HEK293 (cell line): Measurements from ENCODE around the gene CEND1.

Experiments
- CTCF ChIA-PET: fragments of 350-600 bp; formaldehyde crosslinking; extraction: SDS; loops from one replicate; lab custom pipeline; 2021; ENCODE audit warnings: antibody characterized with exemption; lab: Yijun Ruan, JAX
- POLR2A ChIA-PET: fragments of 300-600 bp; formaldehyde crosslinking; extraction: SDS; loops from one replicate; lab custom pipeline; 2020; ENCODE audit warnings: antibody characterized with exemption, inconsistent platforms; lab: Yijun Ruan, JAX
- H3K27ac ChIP-seq: fragments of 200-500 bp; sonication (Bioruptor generic); 2 replicates; pipeline ENCODE4 v1.5.1; 2014; ENCODE audit warnings: low read depth, low read length, control low read depth, inconsistent platforms; ENCODE audit errors: extremely low read depth
- H3K36me3 ChIP-seq, 2 experiments: fragments of 200-500 bp in 1 of 2; sonication (Bioruptor generic) in 1 of 2; 1 replicate in 1 of 2; 2 replicates in 1 of 2; pipeline ENCODE4 v1.5.1; 2014 to 2017; ENCODE audit warnings: inconsistent platforms in 2 of 2, low read length in 2 of 2; ENCODE audit not compliant: control insufficient read depth in 2 of 2, insufficient read depth in 1 of 2
- H3K4me1 ChIP-seq: fragments of 200-500 bp; sonication (Bioruptor generic); 2 replicates; pipeline ENCODE4 v1.5.1; 2014; ENCODE audit warnings: mild to moderate bottlenecking, low read length, inconsistent platforms; ENCODE audit not compliant: control insufficient read depth, insufficient read depth
- H3K4me3 ChIP-seq: 2 replicates; pipeline ENCODE4 v1.5.1; 2011; ENCODE audit warnings: low read depth, mild to moderate bottlenecking, control low read depth, low read length, moderate library complexity
- H3K9me3 ChIP-seq: fragments of 200-500 bp; sonication (Bioruptor generic); 2 replicates; pipeline ENCODE4 v1.5.1; 2014; ENCODE audit warnings: low read depth, low read length, inconsistent platforms; ENCODE audit not compliant: control insufficient read depth, insufficient read depth
- EGR2 ChIP-seq: fragments of 450-650 bp; formaldehyde crosslinking; IDR thresholded peaks from 2 replicates; pipeline ENCODE4 v1.5.1; 2016; ENCODE audit warnings: low read depth, missing biosample characterization, missing genetic modification characterization
- GLIS2 ChIP-seq: fragments of 450-650 bp; formaldehyde crosslinking; IDR thresholded peaks from 2 replicates; pipeline ENCODE4 v1.5.1; 2016; ENCODE audit warnings: missing biosample characterization, missing genetic modification characterization
- HOXD13 ChIP-seq: sonication (generic); formaldehyde crosslinking; IDR thresholded peaks from 2 replicates; pipeline ENCODE4 v1.8.0; 2022; ENCODE audit warnings: missing genetic modification reagents, borderline replicate concordance
- IKZF3 ChIP-seq: fragments of 450-650 bp; IDR thresholded peaks from 2 replicates; pipeline ENCODE4 v1.5.0; 2018; ENCODE audit warnings: missing biosample characterization, mild to moderate bottlenecking, missing genetic modification characterization, moderate library complexity
- KLF1 ChIP-seq: fragments of 450-650 bp; formaldehyde crosslinking; IDR thresholded peaks from 2 replicates; pipeline ENCODE4 v1.5.1; 2016; ENCODE audit warnings: missing biosample characterization, missing genetic modification characterization
- KLF9 ChIP-seq: fragments of 450-650 bp; formaldehyde crosslinking; IDR thresholded peaks from 2 replicates; pipeline ENCODE4 v1.5.1; 2016; ENCODE audit warnings: missing biosample characterization, missing genetic modification characterization, low read depth
- RBAK ChIP-seq: fragments of 450-650 bp; formaldehyde crosslinking; IDR thresholded peaks from 2 replicates; pipeline ENCODE4 v1.5.1; 2016; ENCODE audit warnings: missing biosample characterization, missing genetic modification characterization
- SP3 ChIP-seq: fragments of 450-650 bp; formaldehyde crosslinking; IDR thresholded peaks from 2 replicates; pipeline ENCODE4 v1.5.1; 2016; ENCODE audit warnings: missing biosample characterization, missing genetic modification characterization
- TCF7L2 ChIP-seq: IDR thresholded peaks from 2 replicates; pipeline ENCODE4 v1.6.1; 2011; ENCODE audit warnings: low read depth, mild to moderate bottlenecking, inconsistent platforms, low read length, moderate library complexity, borderline replicate concordance
- ZFHX2 ChIP-seq: fragments of 450-650 bp; formaldehyde crosslinking; conservative IDR thresholded peaks from 2 replicates; pipeline ENCODE4 v1.5.1; 2016; ENCODE audit warnings: missing biosample characterization, missing genetic modification characterization
- ZFP37 ChIP-seq: fragments of 450-650 bp; formaldehyde crosslinking; IDR thresholded peaks from 2 replicates; pipeline ENCODE4 v1.5.1; 2016; ENCODE audit warnings: missing biosample characterization, missing genetic modification characterization
- ZIC2 ChIP-seq: fragments of 450-650 bp; formaldehyde crosslinking; IDR thresholded peaks from 2 replicates; pipeline ENCODE4 v1.5.1; 2016; ENCODE audit warnings: missing biosample characterization, missing genetic modification characterization
- ZNF157 ChIP-seq: fragments of 450-650 bp; formaldehyde crosslinking; IDR thresholded peaks from 2 replicates; pipeline ENCODE4 v1.5.1; 2016; ENCODE audit warnings: missing biosample characterization, missing genetic modification characterization
- ZNF169 ChIP-seq: fragments of 450-650 bp; formaldehyde crosslinking; IDR thresholded peaks from 2 replicates; pipeline ENCODE4 v1.5.1; 2016; ENCODE audit warnings: missing biosample characterization, missing genetic modification characterization
- ZNF354C ChIP-seq: fragments of 450-650 bp; formaldehyde crosslinking; IDR thresholded peaks from 2 replicates; pipeline ENCODE4 v1.5.1; 2016; ENCODE audit warnings: missing biosample characterization, missing genetic modification characterization, low read depth, borderline replicate concordance
- ZNF404 ChIP-seq: fragments of 450-650 bp; formaldehyde crosslinking; IDR thresholded peaks from 2 replicates; pipeline ENCODE4 v1.5.1; 2017; ENCODE audit warnings: missing biosample characterization, missing genetic modification characterization
- ZNF704 ChIP-seq: fragments of 450-650 bp; formaldehyde crosslinking; IDR thresholded peaks from 2 replicates; pipeline ENCODE4 v1.5.1; 2016; ENCODE audit warnings: missing biosample characterization, missing genetic modification characterization
- ZNF76 ChIP-seq: fragments of 450-650 bp; formaldehyde crosslinking; IDR thresholded peaks from 2 replicates; pipeline ENCODE4; 2016; ENCODE audit warnings: low read depth, missing biosample characterization, missing genetic modification characterization, borderline replicate concordance
- TF ChIP-seq, protein P1 (sequence below): fragments of 450-650 bp; formaldehyde crosslinking; IDR thresholded peaks from 2 replicates; pipeline ENCODE4 v1.5.1; 2017; ENCODE audit warnings: missing biosample characterization, missing genetic modification characterization
- TF ChIP-seq, protein P2 (sequence below): fragments of 450-650 bp; formaldehyde crosslinking; IDR thresholded peaks from 2 replicates; pipeline ENCODE4 v1.5.1; 2016; ENCODE audit warnings: missing biosample characterization, missing genetic modification characterization
- TF ChIP-seq, protein P3 (sequence below): fragments of 450-650 bp; formaldehyde crosslinking; IDR thresholded peaks from 2 replicates; pipeline ENCODE4 v1.5.1; 2016; ENCODE audit warnings: missing biosample characterization, missing genetic modification characterization

Gene CEND1

GRCh38 chr11:773425-773824 lies 16.5 kb downstream of the CEND1 start:
- TF ChIP-seq ZNF404 (tag by site-specific recombination), result no peak
- peak; percentile 25; the same call in 1 of the 2 replicates for TF ChIP-seq GLIS2 (tag by site-specific recombination)
- H3K4me3 ChIP-seq, result no peak overlapping the region
- H3K9me3 ChIP-seq, result no peaks in the 10 kb centered on the region
- no peak overlapping the region for H3K27ac ChIP-seq
- peaks cover 0 to 56% of the 10 kb centered on the region in 2 experiments; a peak in 2 of 3 replicates for H3K36me3 ChIP-seq
- ChIA-PET POLR2A (interaction anchor here (1.1 kb wide), 1 partner anchor 25 kb away, joined by 4 read pairs; no protein-coding TSS in a partner anchor), CTCF (interaction anchor here (0.7 to 1.0 kb wide), 2 partner anchors 9 to 46 kb away, joined by 3 read pairs; no protein-coding TSS in a partner anchor)
- no peaks in the 10 kb centered on the region; the same call in 1 of the 2 replicates for H3K4me1 ChIP-seq

GRCh38 chr11:772429-773390 lies 17.2 kb downstream of the CEND1 start:
- POLR2A ChIA-PET, result interaction anchor here (1.1 kb wide), 1 partner anchor 25 kb away, joined by 4 read pairs; no protein-coding TSS in a partner anchor

GRCh38 chr11:771617-772204 lies 18.2 kb downstream of the CEND1 start:
- Histone ChIP-seq H3K4me1 (no peaks in the 10 kb centered on the region; the same call in 1 of the 2 replicates), H3K4me3 (no peak overlapping the region), H3K36me3 (peaks cover 0 to 63% of the 10 kb centered on the region in 2 experiments; a peak in 2 of 3 replicates), H3K27ac (no peak overlapping the region), H3K9me3 (no peaks in the 10 kb centered on the region)
- ChIA-PET POLR2A (no interaction called here), CTCF (no interaction called here)
- peak; percentile 82 for TF ChIP-seq ZFHX2 (tag by site-specific recombination)
- TF ChIP-seq, protein P1, sequence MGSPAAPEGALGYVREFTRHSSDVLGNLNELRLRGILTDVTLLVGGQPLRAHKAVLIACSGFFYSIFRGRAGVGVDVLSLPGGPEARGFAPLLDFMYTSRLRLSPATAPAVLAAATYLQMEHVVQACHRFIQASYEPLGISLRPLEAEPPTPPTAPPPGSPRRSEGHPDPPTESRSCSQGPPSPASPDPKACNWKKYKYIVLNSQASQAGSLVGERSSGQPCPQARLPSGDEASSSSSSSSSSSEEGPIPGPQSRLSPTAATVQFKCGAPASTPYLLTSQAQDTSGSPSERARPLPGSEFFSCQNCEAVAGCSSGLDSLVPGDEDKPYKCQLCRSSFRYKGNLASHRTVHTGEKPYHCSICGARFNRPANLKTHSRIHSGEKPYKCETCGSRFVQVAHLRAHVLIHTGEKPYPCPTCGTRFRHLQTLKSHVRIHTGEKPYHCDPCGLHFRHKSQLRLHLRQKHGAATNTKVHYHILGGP (tag by site-specific recombination), result no peak
- no peak for TF ChIP-seq ZNF354C (tag by site-specific recombination)
- TF ChIP-seq ZIC2 (tag by site-specific recombination), result peak; percentile 35; the same call in 1 of the 2 replicates
- peak; percentile 76 for TF ChIP-seq EGR2 (tag by site-specific recombination)
- TF ChIP-seq, protein P2, sequence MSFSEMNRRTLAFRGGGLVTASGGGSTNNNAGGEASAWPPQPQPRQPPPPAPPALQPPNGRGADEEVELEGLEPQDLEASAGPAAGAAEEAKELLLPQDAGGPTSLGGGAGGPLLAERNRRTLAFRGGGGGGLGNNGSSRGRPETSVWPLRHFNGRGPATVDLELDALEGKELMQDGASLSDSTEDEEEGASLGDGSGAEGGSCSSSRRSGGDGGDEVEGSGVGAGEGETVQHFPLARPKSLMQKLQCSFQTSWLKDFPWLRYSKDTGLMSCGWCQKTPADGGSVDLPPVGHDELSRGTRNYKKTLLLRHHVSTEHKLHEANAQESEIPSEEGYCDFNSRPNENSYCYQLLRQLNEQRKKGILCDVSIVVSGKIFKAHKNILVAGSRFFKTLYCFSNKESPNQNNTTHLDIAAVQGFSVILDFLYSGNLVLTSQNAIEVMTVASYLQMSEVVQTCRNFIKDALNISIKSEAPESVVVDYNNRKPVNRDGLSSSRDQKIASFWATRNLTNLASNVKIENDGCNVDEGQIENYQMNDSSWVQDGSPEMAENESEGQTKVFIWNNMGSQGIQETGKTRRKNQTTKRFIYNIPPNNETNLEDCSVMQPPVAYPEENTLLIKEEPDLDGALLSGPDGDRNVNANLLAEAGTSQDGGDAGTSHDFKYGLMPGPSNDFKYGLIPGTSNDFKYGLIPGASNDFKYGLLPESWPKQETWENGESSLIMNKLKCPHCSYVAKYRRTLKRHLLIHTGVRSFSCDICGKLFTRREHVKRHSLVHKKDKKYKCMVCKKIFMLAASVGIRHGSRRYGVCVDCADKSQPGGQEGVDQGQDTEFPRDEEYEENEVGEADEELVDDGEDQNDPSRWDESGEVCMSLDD (tag by site-specific recombination), result no peak
- TF ChIP-seq ZNF169 (tag by site-specific recombination), result no peak
- TF ChIP-seq, protein P3, sequence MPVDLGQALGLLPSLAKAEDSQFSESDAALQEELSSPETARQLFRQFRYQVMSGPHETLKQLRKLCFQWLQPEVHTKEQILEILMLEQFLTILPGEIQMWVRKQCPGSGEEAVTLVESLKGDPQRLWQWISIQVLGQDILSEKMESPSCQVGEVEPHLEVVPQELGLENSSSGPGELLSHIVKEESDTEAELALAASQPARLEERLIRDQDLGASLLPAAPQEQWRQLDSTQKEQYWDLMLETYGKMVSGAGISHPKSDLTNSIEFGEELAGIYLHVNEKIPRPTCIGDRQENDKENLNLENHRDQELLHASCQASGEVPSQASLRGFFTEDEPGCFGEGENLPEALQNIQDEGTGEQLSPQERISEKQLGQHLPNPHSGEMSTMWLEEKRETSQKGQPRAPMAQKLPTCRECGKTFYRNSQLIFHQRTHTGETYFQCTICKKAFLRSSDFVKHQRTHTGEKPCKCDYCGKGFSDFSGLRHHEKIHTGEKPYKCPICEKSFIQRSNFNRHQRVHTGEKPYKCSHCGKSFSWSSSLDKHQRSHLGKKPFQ (tag by site-specific recombination), result no peak
- TF ChIP-seq RBAK (tag by site-specific recombination), result no peak
- TF ChIP-seq SP3, result no peak
- no peak for TF ChIP-seq ZNF704
- no peak for TF ChIP-seq ZNF157 (tag by site-specific recombination)
- peak; percentile 73 for TF ChIP-seq KLF1 (tag by site-specific recombination)
- no peak for TF ChIP-seq ZFP37 (tag by site-specific recombination)
- no peak for TF ChIP-seq TCF7L2
- TF ChIP-seq ZNF76 (tag by site-specific recombination), result no peak
- TF ChIP-seq KLF9 (tag by site-specific recombination), result peak; percentile 56

More at GRCh38 chr11:772429-773390, 17.2 kb downstream of the CEND1 start:
- TF ChIP-seq HOXD13 (CRISPR knock-in tag) (no peak), IKZF3 (tag by site-specific recombination) (no peak)
- Histone ChIP-seq H3K4me1 (no peaks in the 10 kb centered on the region; the same call in 1 of the 2 replicates), H3K4me3 (no peak overlapping the region), H3K27ac (no peak overlapping the region), H3K36me3 (peaks cover 0 to 54% of the 10 kb centered on the region in 2 experiments; a peak in 2 of 3 replicates), H3K9me3 (no peaks in the 10 kb centered on the region)
- CTCF ChIA-PET, result interaction anchor here (0.7 to 1.0 kb wide), 2 partner anchors 9 to 45 kb away, joined by 3 read pairs; no protein-coding TSS in a partner anchor
